OCI-LY7 (cell line): ENCODE data around the gene ATP6V0E2. TPM values are rescaled to one million over a fixed set of nuclear protein-coding genes. Genes with fewer than 3 reads are reported as not detected.

Source experiments
- BruUV-seq: library from RNA; stranded (reverse); fragments of 400-500 nt; replicated peaks from 2 replicates; lab custom pipeline; 2021; lab: Mats Ljungman, UMichigan
- CTCF ChIA-PET: fragments of 300-600 bp; sonication (Branson Sonifier 250); formaldehyde crosslinking; loops from one replicate; lab custom pipeline; 2022; ENCODE audit warnings: antibody characterized with exemption; ENCODE audit not compliant: unreplicated experiment; lab: Charles Lee
- POLR2A ChIA-PET: fragments of 300-600 bp; sonication (Branson Sonifier 250); formaldehyde crosslinking; loops from one replicate; lab custom pipeline; 2022; ENCODE audit warnings: antibody characterized with exemption; lab: Charles Lee
- DNase-seq: peaks from one replicate; pipeline ENCODE4 v3.0.0-alpha.2; 2015; ENCODE audit warnings: low spot score
- H2AFZ ChIP-seq: fragments of 200-600 bp; sonication (generic), shearing (Covaris generic); 2 replicates; pipeline ENCODE4 v1.6.1; 2014; ENCODE audit warnings: mild to moderate bottlenecking, antibody characterized with exemption, low read length, moderate library complexity
- H3K27ac ChIP-seq: fragments of 200-600 bp; sonication (generic); 2 replicates; pipeline ENCODE4 v1.5.1; 2014; ENCODE audit warnings: mixed run types, low read depth, mild to moderate bottlenecking, moderate library complexity, low read length, inconsistent platforms; ENCODE audit not compliant: poor library complexity, severe bottlenecking
- H3K36me3 ChIP-seq: fragments of 200-600 bp; sonication (generic); 2 replicates; pipeline ENCODE4 v1.6.1; 2014; ENCODE audit warnings: mild to moderate bottlenecking, antibody characterized with exemption, low read length, moderate library complexity, mixed read lengths; ENCODE audit not compliant: insufficient read depth
- H3K4me1 ChIP-seq: fragments of 200-600 bp; sonication (generic); 2 replicates; pipeline ENCODE4 v1.5.1; 2014; ENCODE audit warnings: mild to moderate bottlenecking, low read length; ENCODE audit not compliant: insufficient read depth, poor library complexity, severe bottlenecking
- H3K4me2 ChIP-seq: fragments of 200-600 bp; sonication (generic); 2 replicates; pipeline ENCODE4 v1.6.1; 2014; ENCODE audit warnings: mild to moderate bottlenecking, low read length
- H3K4me3 ChIP-seq: fragments of 200-600 bp; sonication (generic); 2 replicates; pipeline ENCODE4 v1.5.1; 2014; ENCODE audit warnings: mild to moderate bottlenecking, low read depth, low read length; ENCODE audit not compliant: poor library complexity, severe bottlenecking
- H3K79me2 ChIP-seq: fragments of 200-600 bp; sonication (generic); 2 replicates; pipeline ENCODE4 v1.6.1; 2016; ENCODE audit warnings: low read depth, mild to moderate bottlenecking, low read length, moderate library complexity, mixed read lengths; ENCODE audit not compliant: insufficient read depth
- H3K9me2 ChIP-seq: fragments of 200-600 bp; sonication (generic); 2 replicates; pipeline ENCODE4 v1.6.1; 2016; ENCODE audit warnings: mild to moderate bottlenecking, low read length, mixed read lengths; ENCODE audit not compliant: insufficient read depth
- H3K9me3 ChIP-seq: fragments of 200-600 bp; sonication (generic); 2 replicates; pipeline ENCODE4 v1.6.1; 2014; ENCODE audit warnings: mild to moderate bottlenecking, mixed run types, low read length, mixed read lengths
- H4K20me1 ChIP-seq: fragments of 200-600 bp; sonication (generic); 2 replicates; pipeline ENCODE4 v1.6.1; 2014; ENCODE audit warnings: mild to moderate bottlenecking, antibody characterized with exemption, low read length, moderate library complexity, mixed read lengths; ENCODE audit not compliant: insufficient read depth
- CTCF ChIP-seq: fragments of 200-600 bp; sonication (generic); conservative IDR thresholded peaks from 2 replicates; pipeline ENCODE4 v1.5.1; 2014; ENCODE audit warnings: mild to moderate bottlenecking, antibody characterized with exemption, low read length, moderate library complexity, mixed read lengths
- EZH2phosphoT487 ChIP-seq: fragments of 200-600 bp; sonication (generic); IDR thresholded peaks from 2 replicates; pipeline ENCODE4 v1.6.1; 2018; ENCODE audit warnings: low read depth, borderline replicate concordance, mild to moderate bottlenecking, mixed run types, antibody characterized with exemption, low read length, moderate library complexity, mixed read lengths
- intact Hi-C: fragments of 100-400 bp; cut with micrococcal nuclease; formaldehyde crosslinking; loops from one replicate; pipeline ENCODE4 v1.10.0; 2022; ENCODE audit not compliant: unreplicated experiment
- total RNA-seq, 2 experiments: library from RNA; depleted of rRNA in 1 of 2; stranded (reverse); fragments of >200 nt in 1 of 2; shearing (Covaris generic) in 1 of 2; gene quantifications; 2 replicates each; pipeline ENCODE4 v1.2.3, GENCODE V29; 2014 to 2022

ATP6V0E2 gene
- total RNA-seq, 2 experiments from 2014 or later = 38.6 to 48.1 TPM

GRCh38 chr7:149880638-149881311 is 7.0 kb downstream of the ATP6V0E2 start:
- Histone ChIP-seq H3K4me3 (no peak overlapping the region), H3K4me2 (no peak overlapping the region), H3K9me2 (no peaks in the 10 kb centered on the region), H3K27ac (no peak overlapping the region), H3K36me3 (no peaks in the 10 kb centered on the region), H3K9me3 (no peaks in the 10 kb centered on the region), H2AFZ (no peak overlapping the region), H3K4me1 (no peaks in the 10 kb centered on the region), H3K79me2 (no peaks in the 10 kb centered on the region), H4K20me1 (no peaks in the 10 kb centered on the region)
- TF ChIP-seq EZH2phosphoT487 (no peak), CTCF (no peak)
- BruUV-seq = no TSS peak
- CTCF ChIA-PET = no interaction called here
- DNase-seq = no peak
- intact Hi-C loops = no loop called here
- POLR2A ChIA-PET = no interaction called here

GRCh38 chr7:149881328-149882247 is 7.8 kb downstream of the ATP6V0E2 start:
- CTCF ChIA-PET = interaction anchor here (1.4 kb wide), 1 partner anchor 10 kb away, joined by 4 read pairs; no protein-coding TSS in a partner anchor
- no peak overlapping the region for H3K4me2 ChIP-seq
- H2AFZ ChIP-seq = no peak overlapping the region
- no peak overlapping the region for H3K4me3 ChIP-seq
- no peaks in the 10 kb centered on the region for H3K9me3 ChIP-seq
- H3K4me1 ChIP-seq = no peaks in the 10 kb centered on the region
- TF ChIP-seq CTCF (no peak), EZH2phosphoT487 (no peak)
- no peaks in the 10 kb centered on the region for H3K79me2 ChIP-seq
- no TSS peak for BruUV-seq
- no peaks in the 10 kb centered on the region for H4K20me1 ChIP-seq
- no peaks in the 10 kb centered on the region for H3K9me2 ChIP-seq
- POLR2A ChIA-PET = no interaction called here
- no peak for DNase-seq
- H3K27ac ChIP-seq = no peak overlapping the region
- intact Hi-C loops = no loop called here
- H3K36me3 ChIP-seq = no peaks in the 10 kb centered on the region
